ENCODE data around the gene FMOD.

Gene FMOD

DNA sequence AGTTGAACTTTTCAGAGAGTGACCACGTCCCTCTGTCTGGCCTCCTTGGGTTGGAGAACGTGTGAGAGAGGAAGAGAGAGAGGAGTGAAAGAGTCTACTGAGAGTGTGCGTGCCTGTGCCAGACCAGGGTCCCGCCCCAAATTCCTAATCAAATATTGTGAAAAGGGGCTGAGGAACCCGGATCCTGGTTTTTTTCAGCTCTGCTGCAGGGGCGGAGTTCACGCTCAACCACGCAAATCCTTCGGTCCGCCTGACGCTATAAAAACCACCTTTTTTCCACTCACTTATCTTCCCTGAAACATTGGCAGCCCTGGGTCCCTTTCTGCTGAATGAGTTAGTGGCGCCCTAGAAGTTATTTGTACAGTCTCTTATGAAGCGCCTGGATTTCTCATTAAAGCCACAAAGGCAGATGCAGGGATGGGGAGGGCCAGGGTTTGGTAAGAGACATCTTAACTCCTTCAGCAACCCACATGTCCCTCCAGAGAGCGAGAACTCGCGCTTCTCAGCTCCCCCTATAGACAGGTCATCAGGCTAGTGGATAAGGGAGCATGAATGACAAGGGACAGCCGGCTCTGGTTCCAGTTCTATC, at the start of gene FMOD:
Gene FMOD (minus strand): TSS at position 86 of the 589 bp plus-strand sequence. CDS start 2,852 bp downstream, outside the sequence.
- no peak for DNase-seq

DNA sequence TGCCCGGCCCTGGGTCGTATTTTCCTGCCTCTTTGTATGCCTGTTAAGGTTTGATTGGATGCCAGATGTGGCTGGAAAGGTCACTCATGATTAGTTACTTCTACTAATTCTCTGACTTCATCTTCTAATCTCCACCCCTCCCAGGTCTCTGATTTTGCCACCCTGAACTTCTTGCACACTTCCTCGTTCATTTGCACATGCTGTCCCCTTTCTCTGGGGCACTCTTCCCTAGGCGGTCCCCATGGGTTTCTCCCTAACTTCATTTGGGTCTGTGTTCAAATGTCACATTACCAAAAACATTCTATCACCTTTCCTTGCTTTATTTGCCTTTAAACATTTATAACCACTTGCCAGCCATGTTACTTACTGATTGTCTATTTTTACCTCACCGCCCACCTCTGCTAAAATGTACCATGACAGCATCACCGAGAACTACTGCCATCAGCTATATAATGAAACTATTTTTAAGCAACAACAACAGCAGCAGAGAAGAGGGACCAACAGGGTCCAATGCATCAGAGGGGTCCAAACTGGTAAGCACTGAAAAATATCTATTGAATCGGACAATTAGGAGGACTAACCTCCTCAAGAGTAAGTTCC, 45.8 kb upstream of the FMOD start:
- no peak for DNase-seq

DNA sequence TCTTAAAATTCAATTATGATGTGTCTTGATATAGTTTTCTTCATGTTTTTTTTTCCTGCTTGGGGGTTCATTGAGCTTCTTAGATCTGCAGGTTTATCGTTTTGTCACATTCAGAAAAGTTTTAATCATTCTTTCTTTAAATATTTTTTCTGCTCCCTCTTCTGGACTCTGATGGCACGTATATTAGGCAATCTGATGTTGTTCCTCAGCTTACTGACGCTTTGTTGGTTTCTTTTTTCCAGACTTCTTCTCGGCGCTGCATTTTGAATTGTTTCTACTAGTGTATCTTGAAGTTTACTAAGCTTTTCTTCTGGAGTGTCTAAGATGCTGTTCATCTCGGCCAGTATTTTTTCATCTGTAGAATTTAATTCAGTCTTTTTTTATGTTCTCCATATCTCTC, 44.8 kb upstream of the FMOD start:
- DNase-seq: no peak

DNA sequence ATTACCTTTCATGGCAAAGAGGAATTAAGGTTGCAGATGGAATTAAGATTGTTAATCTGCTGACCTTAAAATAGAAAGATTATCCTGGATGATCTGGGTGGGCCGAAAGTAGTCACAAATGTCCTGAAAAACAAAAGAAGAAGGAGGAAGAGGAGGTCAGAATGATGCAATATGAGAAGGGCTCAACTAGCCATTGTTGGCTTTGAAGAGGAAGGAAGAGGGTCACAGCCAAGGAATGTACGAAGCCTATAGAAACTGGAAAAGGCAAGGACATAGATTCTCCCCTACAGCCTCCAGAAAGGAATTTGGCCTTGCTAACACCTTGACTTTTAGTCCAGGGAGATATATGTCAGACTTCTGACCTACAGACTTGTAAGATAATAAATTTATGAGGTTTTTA, 39.4 kb upstream of the FMOD start:
- no peak for DNase-seq

DNA sequence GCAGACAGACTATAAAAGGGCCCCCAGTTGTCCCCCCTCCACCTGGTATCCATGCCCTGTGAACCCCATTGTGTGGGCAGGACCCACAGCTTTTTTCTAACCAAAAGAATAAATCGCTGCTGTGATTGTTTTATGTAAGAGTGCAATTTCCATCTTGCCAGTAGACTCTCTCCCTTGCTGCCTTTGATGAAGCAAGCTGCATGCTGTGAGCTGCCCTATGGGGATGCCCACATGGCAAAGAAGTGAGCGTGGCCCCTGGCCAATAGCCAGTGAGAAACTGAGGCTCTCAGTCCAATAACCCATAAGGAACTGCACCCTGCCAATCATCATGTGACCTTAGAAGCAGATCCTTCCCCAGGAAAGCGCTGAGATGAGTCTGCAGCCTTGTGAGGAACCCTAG, 37.8 kb upstream of the FMOD start:
- no peak for DNase-seq

DNA sequence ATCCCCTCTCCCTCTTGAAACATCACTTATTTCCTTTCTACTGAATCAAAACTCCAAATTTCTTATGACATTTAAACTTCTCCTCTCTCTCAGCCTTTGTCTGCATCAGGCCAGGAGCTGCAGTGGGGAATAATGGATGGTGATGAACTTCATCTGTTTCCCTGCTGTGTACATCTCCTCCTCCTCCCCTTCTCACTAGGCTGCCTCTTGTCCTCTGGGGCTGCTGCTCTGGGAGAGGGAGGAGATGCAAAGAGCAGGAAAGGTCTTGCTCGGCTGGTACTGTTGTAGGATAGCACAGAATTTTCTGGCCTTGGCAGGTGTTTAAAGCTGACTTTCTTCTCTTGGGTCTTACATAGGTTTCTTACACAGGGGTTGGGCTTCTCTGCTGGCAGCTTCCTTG, 31.1 kb upstream of the FMOD start:
- no peak for DNase-seq

DNA sequence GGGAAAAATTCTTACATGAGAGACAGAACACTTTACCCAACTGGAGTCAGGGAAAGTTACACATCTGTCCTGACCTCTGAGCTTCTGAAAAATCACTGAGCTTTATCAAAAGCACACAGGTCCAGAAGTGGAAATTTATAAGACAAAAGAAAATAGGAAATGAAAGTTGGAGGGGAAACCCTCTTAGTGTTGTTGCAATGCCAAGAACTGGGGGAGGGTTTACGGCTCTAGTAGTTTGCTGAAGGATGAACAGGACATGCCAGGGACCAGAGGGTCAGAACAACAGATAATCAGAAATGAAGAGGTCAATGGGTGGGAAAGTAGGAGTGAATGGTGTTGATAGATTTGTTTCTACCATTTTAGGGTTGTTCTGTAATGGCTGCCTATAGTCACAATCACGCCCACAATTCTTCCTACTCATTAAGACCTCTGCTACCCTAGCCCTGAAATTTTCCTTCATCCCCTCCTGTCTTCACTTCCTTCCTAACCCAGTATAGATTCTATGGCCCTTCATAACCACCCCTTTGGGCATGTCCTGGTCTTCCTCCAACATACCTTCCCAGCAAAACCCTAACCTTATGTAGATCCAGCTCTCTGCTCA, 30.3 kb upstream of the FMOD start:
- no peak for DNase-seq

DNA sequence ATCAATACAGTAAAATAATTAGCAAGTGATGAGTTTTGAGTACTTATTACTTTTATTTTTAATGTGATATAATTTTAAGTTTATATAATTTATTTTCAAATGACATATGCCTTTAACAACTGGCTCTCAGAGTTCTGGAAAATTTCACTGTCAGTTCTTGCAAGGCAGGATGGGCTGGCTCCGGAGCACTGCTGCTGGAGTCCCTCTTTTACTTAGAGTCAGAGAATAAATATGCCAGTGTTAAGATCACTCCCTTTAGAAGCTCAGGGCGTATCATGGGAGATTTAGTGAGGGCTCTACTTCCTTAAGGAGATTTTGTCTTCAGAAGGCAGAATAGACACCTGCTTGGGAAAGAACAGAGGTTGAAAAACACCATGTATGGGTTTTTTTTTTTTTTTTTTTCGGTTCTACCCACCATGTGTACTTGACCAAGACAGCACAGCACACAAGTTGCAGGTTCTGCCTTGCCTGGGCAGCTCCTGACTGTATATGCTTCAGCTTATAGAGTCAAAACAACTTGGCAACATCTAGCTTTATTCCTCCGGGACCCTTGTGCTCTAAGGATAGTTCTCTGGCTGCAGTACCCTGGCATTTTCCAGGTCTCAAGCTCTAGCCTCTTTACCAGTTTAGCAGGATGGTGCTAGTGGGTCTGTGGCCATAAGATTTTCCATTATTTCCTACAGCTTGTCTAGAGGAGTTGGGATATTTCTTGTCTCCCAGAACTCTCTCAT, 29.7 kb upstream of the FMOD start:
- no peak for DNase-seq

DNA sequence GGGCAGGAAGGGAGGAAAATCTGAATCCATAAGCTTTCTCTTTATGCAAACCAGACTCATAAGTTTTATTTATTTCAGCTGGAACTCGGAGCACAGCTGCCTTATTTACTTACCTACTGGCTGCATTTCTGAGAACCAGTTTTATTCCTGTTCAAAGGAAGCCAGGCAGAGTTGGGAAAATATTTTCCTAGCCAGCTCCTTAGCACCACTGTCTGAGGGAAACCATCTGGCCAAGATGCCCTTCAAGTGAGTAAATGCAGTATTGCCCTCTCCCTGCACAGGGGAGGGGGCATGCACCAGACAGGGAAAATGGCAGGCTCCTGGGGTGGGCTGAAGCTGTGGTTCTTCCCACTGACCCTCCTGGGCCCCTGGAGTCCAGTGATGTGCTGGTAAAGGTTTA, 28.9 kb upstream of the FMOD start:
- no peak for DNase-seq

DNA sequence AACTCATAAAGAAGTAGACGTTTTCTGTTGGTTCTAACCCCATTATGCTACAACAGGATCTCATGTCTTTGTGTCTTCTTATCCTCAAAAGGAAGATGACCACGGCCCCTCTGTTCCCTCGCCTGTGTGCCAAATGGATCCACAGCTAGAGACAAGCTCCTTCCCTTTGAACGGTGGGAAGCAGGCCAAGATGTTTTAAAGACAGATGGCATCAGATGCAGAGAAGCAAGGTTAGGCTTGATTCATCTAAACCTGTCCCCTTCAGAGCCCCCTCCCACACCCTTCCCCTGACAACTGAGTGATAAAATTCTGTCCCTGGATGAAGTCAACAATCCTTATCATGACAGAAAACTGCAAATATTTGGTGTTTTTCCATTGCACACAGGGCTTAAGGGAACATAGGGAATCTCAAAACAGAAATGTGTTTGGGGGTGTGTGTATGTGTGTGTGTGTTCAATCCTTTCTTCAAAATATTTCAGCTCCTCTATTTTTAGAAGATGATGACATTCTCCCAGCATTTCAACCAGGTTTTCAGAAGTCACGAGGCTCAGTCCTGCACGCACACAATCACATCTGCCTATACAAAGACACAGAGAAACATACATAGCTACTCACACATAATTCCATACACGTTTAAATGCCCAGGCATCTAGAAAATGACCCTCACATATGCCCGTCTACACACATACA, 27.8 kb upstream of the FMOD start:
- DNase-seq: no peak

DNA sequence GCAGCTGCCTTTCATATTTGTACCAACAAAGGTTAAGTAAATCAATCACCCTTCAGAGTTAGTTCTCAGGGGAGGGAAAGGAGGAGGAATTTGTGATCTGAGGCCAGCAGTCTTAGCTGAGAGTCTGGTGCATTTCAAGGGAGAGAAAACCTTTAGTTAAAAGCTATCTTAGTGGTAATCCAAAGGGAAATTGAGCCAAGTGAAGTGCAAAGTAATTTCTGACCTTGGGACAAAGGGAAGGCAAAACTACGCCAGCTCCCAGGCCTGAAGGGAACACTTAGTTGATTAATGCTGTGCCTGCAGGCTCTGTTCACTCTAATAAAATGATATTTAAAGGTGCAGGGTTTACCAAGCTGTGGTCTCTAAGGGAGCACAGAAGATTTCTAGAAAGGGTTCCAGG, 23.1 kb upstream of the FMOD start:
- no peak for DNase-seq

DNA sequence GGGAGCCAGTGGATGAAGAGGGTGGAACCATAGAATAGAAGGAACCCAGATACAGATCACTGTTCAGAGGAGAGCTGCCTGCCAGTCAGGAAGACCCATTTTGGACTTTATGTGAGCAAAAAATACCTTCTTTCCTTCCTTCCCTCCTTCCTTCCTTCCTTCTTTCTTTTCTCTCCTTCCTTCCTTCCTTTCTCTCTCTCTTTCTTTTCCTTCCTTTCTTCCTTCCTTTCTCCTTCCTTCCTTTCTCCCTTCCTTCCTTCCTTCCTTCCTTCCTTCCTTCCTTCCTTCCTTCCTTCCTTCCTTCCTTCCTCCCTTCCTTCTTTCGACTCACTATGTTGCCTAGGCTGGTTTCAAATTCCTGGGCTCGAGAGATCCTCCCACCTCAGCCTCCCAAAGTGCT, 22.1 kb upstream of the FMOD start:
- DNase-seq: no peak

DNA sequence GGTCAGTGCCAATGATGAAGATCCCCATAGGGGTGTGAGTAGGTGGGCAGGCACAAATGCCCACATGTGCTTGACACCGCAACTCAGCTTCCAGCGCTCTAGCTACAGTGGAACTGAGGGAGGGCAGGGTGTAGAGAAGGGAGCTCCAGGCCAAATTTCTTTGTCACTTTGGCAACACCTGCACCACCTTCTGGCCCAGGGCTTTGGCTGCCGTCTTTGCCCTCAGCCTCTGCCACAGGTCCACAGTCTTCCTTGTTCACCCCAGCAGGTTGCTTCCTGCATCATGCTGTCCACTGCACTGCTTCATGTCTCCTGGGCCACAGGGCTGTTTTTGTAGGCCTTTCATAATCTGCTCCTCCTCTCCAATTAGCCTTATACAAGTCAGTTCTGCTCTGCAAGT, 20.4 kb upstream of the FMOD start:
- no peak for DNase-seq

DNA sequence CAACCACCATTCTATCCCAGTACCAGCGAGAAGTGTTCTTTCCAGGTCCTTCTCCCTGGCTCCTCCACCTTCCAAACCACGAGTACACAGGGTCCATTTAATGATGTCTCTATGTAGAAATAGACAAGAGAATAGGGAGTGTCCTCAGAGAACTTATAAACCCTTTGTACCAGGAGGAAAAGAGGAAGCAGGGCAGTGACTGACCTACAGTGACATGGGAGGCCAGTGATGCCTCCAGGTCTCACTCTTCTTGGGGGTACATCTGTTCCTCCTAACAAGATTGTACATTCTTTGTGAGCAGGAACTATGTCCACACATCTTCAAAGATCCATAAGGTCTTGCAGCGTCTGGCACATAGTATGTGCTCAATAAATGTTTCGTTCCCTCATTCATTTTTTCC, 18.7 kb upstream of the FMOD start:
- DNase-seq: no peak

DNA sequence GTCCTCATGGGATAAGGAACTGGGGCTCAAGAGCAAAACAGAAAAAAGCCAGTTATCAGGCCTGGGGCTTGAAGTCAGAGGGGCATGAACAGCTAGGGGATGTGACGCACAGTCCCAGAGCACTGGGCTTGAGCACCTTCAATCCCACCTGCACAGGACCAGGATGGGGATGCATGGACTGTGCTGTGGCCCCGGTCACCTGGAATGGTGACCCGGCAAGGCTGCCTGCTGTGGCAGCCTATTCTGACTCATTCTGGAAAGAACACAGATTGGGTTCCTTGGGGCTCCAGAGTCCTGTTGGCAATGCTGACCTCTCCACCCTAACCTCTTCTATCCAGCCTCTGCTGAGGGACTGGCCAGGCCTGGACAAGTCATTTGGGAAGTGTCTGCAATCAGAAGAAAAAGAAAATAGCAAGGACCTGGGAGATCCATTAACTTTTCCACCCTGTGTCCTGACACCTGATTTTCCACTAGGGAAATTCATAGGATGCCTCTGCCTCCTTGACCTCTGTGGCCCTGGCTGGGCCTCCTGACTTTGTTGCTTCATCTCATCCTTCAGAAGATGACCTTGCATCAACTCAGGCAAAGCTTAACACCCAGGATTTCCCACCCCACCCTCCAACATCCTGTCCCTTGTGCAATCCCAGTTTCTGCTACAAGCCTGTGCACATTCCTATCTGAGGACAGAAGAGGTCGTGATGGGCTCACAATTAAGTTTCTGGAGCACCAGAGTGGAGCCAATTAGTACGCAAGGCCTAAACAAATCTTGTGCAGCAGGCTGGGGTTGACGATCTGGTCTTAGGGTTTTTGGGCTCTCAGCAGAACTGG, 17.9 kb upstream of the FMOD start:
- DNase-seq: no peak

DNA sequence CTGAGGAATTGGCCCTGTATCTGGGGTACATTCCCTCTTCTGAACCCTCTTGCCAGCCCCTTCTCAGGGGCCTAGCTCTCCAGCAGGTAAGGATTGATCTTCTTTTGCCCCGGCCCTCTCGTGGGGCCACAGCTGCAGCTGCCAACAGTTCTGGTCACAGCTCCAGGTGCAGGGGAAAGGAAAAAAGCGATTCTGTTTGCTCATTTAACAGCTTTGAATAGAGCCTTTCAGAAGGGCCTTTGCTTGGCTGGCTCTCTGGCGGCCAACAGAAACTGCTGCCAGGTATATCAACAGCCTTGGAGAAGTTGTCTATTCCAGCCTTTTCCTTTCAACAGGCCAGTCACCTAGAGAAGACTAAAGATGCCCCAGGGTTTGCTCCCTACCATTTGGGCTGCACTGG, 16.1 kb upstream of the FMOD start:
- no peak for DNase-seq

DNA sequence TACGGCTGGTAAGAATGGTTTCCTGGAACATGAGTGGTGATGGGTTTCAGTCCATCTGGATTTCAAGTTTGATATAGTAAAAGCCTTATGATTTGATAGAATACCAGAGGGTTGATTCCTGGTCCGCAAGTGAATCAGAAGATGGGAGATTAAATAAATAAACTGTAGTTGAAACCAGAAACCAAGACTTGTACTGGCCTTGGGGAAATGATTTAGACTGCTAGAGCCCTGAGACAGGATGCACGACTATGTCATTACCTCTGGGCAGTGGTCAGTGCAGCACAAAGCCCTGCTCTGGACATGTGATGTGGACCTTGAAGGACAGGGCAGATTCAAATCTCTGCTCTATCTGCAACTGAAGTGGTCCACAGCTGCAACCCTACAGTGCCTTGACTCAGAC, 15.6 kb upstream of the FMOD start:
- DNase-seq: no peak

DNA sequence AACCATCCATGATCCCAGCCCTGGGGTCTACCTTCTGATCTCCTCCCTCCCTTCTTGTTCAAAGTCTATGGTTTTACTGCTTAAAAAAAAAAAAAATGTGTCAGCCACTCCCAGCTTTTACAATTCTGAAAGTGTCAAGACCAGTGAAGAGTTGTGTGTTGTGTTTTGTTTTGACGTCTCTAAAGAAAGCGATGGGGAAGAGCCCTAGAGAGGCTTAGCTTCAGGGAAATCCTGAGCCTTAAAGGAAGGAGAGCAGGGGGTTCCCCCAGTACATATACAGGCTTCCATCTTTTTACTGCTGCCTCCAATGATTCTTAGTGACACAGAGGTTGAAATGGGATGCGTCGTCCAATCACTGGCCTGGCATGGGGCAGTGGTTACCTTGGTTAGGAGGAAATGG, 13.9 kb upstream of the FMOD start:
- no peak for DNase-seq

DNA sequence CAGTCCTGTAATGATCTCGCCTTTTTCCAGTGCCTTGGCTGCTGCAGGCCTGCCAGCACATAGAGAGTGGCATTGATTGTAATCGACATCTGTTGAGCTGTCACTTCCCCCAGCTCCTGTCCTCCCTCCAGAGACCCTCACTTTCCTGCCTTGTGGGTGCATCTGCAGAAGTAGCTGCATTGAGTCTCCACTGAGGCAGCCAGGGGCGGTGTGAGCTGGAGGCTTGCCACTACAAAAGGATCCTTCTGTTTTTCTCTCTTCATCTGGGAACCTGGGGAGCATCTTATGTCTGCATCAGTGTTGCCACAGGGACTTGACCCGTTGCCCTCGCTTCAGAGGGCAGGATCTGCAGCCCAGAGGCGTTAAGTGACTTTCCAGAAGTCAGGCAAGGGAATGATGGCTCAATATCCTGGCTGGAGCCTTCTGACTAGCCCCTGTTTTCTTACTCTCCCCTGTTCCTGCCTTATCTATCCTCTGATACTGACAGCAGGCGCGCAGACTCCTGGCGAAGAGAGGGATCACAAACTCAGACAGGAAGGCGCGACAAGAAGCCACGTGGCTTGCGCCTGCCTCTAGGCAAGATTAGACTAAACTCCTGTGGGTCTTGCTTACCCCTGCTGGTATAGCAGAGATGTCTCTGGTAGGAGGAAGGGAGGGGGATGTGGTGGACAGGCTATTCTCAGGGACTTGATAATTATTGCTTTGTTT, 13.3 kb upstream of the FMOD start:
- no peak for DNase-seq

DNA sequence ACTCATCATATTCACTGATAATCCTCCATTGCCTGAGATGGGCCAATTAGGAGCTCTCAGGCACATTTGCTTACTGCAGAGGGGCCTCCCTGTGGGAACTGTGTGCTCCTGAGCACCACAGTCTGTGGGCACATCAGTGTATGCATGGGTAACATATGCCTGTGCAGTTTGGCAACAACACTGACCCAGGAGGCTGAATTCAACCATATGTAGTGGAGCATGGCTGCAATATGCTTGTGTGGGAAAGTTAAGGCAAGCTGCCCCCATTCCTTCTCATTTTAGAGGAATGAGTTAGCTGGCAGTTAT, 11.8 kb upstream of the FMOD start:
- no peak for DNase-seq

DNA sequence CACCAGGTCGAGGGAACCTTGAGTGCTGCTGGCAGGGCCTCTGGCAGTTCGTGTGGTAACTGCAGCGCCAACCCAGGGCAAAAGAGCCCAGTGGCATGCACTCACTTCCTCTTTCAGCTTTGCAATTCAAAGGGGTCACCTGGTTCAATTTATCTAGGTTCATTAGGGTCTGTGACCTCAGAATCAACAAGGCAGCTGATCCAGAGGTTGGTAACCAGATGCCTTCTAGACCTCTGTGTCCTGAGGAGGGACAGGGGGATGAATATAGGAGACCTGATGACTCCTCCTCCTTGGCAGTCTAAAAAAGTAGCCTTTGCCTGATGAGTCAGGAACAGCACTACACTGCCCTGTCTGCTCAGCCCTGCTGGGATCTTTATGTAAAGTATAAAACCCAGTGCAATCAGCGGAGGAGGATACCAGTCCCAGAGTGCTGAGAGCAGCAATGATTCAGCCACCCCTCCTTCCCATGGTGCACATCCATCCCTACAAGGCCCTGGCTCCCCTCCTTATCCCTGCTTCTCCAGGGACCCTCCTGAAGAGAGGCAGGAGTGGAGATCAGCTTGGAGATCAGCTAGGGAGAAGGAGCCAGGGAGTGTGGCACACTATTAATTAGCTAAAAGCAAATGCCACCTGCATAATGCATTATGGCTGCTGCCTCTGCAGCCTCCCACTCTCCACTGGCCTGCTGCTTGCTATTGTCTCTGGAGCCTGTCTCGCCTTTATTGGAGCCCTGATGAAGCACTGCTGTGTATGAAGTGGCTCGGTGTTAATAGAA, 11.2 kb upstream of the FMOD start:
- DNase-seq: no peak
